ENCODE measurements around the gene POLR2E. TPM values are rescaled to one million over a fixed set of nuclear protein-coding genes. Genes with fewer than 3 reads are reported as not detected.

POLR2E gene
- total and polyA plus RNA-seq, 2 of the 13 experiments (the other 11 are each of a cell fraction or from before 2014, with no cell fraction given) = 140 to 272 TPM

DNA sequence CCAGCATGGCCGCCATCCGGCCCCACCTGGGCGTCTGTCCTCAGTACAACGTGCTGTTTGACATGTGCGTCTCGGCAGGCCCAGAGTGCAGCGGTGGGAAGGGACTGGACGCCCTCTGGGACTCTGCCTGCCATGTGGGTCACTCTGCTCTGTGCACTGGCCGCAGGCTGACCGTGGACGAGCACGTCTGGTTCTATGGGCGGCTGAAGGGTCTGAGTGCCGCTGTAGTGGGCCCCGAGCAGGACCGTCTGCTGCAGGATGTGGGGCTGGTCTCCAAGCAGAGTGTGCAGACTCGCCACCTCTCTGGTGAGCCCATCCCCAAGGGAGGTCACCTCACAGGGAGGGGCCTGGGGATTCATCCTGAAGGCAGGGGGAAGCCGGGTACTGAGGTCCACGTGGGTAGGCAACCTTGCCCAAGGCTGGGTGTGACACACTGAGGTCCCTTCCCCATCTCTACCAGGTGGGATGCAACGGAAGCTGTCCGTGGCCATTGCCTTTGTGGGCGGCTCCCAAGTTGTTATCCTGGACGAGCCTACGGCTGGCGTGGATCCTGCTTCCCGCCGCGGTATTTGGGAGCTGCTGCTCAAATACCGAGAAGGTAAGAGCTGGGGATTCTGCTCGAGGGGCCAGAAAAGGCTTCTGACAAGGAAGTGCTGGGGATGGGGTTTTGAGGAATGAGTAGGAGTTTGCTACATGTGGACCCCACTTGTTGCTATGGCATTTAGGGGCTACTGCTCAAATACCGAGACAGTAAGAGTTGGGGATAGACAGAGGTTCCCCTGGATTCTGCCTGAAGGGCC, 44.0 kb downstream of the POLR2E start (continued):
- TF ChIP-seq, protein P1, sequence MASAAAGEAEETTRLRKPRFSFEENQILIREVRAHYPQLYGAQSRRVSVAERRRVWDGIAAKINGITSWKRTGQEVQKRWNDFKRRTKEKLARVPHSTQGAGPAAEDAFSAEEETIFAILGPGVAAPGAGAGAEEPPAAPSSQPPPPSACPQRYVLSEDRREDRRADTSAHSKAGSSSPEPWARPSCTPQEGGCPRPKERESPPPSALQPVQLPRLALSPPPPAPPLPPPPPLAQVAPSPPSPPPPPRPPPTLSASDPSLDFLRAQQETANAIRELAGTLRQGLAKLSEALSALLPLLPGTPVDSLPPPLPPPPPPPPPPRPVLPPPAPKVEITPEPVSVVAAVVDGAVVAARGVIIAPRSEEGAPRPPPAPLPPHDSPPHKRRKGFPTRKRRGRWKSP (CRISPR knock-in tag; IDR thresholded peaks at IDR 0.05) = peak; percentile 73; the same call in 1 of the 2 replicates
- TF ChIP-seq MAZ (IDR thresholded peaks at IDR 0.05; ENCODE audit: borderline replicate concordance, low read depth, low read length) (no peak), MAZ (CRISPR knock-in tag; IDR thresholded peaks at IDR 0.05; ENCODE audit: low read depth) (peak; percentile 54), KDM1A (CRISPR knock-in tag; IDR thresholded peaks at IDR 0.05) (no peak), NRL (CRISPR knock-in tag; IDR thresholded peaks at IDR 0.05; ENCODE audit: borderline replicate concordance) (peak; percentile 95), ZNF713 (CRISPR knock-in tag; IDR thresholded peaks at IDR 0.05) (no peak), ARNTL (CRISPR knock-in tag; IDR thresholded peaks at IDR 0.05) (peak; percentile 71), ZNF724P (CRISPR knock-in tag; IDR thresholded peaks at IDR 0.05; ENCODE audit: borderline replicate concordance) (peak; percentile 86; the same call in 1 of the 2 replicates), NFKB2 (CRISPR knock-in tag; IDR thresholded peaks at IDR 0.05; ENCODE audit: borderline replicate concordance) (peak; percentile 90; the same call in 1 of the 2 replicates), ATF5 (CRISPR knock-in tag; IDR thresholded peaks at IDR 0.05; ENCODE audit: low read depth) (0 out of 2 replicates have a peak, but pooled peaks have one; percentile 31), REXO4 (CRISPR knock-in tag; IDR thresholded peaks at IDR 0.05; ENCODE audit: borderline replicate concordance) (no peak), ZNF12 (CRISPR knock-in tag; IDR thresholded peaks at IDR 0.05) (0 out of 2 replicates have a peak, but pooled peaks have one; percentile 46), ZNF280D (CRISPR knock-in tag; IDR thresholded peaks at IDR 0.05) (peak; percentile 93), ZZZ3 (CRISPR knock-in tag; IDR thresholded peaks at IDR 0.05; ENCODE audit: borderline replicate concordance) (peak; percentile 62; the same call in 1 of the 2 replicates), ZNF362 (CRISPR knock-in tag; IDR thresholded peaks at IDR 0.05; ENCODE audit: borderline replicate concordance) (no peak), HOXA3 (CRISPR knock-in tag; IDR thresholded peaks at IDR 0.05) (peak; percentile 89), ZFX (CRISPR knock-in tag; IDR thresholded peaks at IDR 0.05; ENCODE audit: low read depth) (peak; percentile 92), ZNF784 (CRISPR knock-in tag; IDR thresholded peaks at IDR 0.05; ENCODE audit: borderline replicate concordance) (no peak), BCL6 (CRISPR knock-in tag; IDR thresholded peaks at IDR 0.05) (peak; percentile 25; the same call in 1 of the 2 replicates)
- TF ChIP-seq, protein P2, sequence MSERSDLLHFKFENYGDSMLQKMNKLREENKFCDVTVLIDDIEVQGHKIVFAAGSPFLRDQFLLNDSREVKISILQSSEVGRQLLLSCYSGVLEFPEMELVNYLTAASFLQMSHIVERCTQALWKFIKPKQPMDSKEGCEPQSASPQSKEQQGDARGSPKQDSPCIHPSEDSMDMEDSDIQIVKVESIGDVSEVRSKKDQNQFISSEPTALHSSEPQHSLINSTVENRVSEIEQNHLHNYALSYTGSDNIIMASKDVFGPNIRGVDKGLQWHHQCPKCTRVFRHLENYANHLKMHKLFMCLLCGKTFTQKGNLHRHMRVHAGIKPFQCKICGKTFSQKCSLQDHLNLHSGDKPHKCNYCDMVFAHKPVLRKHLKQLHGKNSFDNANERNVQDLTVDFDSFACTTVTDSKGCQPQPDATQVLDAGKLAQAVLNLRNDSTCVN (CRISPR knock-in tag; IDR thresholded peaks at IDR 0.05; ENCODE audit: borderline replicate concordance) = peak; percentile 73; the same call in 1 of the 2 replicates
